A549 (cell line): Measurements from ENCODE around the gene PGPEP1. TPM values are rescaled to one million over a fixed set of nuclear protein-coding genes. Genes with fewer than 3 reads are reported as not detected.

ENCODE experiments used
- ATAC-seq, 2 experiments: fragments of 200-7000 bp in 1 of 2; fragments of >200 bp in 1 of 2; cut with Nextera tagmentation in 1 of 2; cut with Tn5 transposase in 1 of 2; 3 replicates each; pipeline versions ENCODE4 v1.8.0 to v1.9.1; 2018 to 2020; ENCODE audit warnings: mild to moderate bottlenecking in 1 of 2, moderate library complexity in 1 of 2
- CTCF ChIA-PET: fragments of 300-600 bp; sonication (Branson Sonifier 250); formaldehyde crosslinking; extraction: SDS; loops from one replicate; lab custom pipeline; 2021; ENCODE audit warnings: antibody characterized with exemption, inconsistent platforms; lab: Yijun Ruan, JAX
- POLR2A ChIA-PET: fragments of 350-600 bp; formaldehyde crosslinking; extraction: SDS; loops from one replicate; lab custom pipeline; 2021; ENCODE audit warnings: antibody characterized with exemption, inconsistent platforms; lab: Yijun Ruan, JAX
- DNase-seq, 2 experiments: peaks; one replicate each; pipeline versions ENCODE4 v3.0.0 to v3.0.0-alpha.2; 2011 to 2016; ENCODE audit warnings: low read depth in 1 of 2, low spot score in 1 of 2
- FAIRE-seq: peaks from 2 replicates; lab custom pipeline; 2011; peaks lifted over from hg19 to GRCh38; lab: Jason Lieb, UNC
- H3K27ac ChIP-seq, 2 experiments: fragments of >200 bp; sonication (Bioruptor Twin); formaldehyde crosslinking; 3 replicates each; pipeline ENCODE4 v1.5.1; 2016 to 2017
- H3K4me1 ChIP-seq: fragments of >200 bp; sonication (Bioruptor Twin); formaldehyde crosslinking; 3 replicates; pipeline ENCODE4 v1.6.1; 2016
- H3K4me2 ChIP-seq: fragments of >200 bp; sonication (Bioruptor Twin); formaldehyde crosslinking; 3 replicates; pipeline ENCODE4 v1.6.1; 2016
- H3K4me3 ChIP-seq: fragments of >200 bp; sonication (Bioruptor Twin); formaldehyde crosslinking; 3 replicates; pipeline ENCODE4 v1.5.1; 2016
- H3K9me3 ChIP-seq: fragments of >200 bp; sonication (Bioruptor Twin); formaldehyde crosslinking; 3 replicates; pipeline ENCODE4 v1.6.1; 2016
- ATOH8 ChIP-seq: fragments of 250-450 bp; sonication (Bioruptor Pico); IDR thresholded peaks from 2 replicates; pipeline ENCODE4 v1.5.0; 2020; ENCODE audit warnings: low read depth, mild to moderate bottlenecking, moderate library complexity
- CEBPB ChIP-seq, 2 experiments: fragments of >200 bp in 1 of 2; sonication (Bioruptor Twin) in 1 of 2; formaldehyde crosslinking in 1 of 2; IDR thresholded peaks; 2 replicates each; pipeline ENCODE4 v1.6.1; 2012 to 2016
- CTCF ChIP-seq: fragments of >200 bp; sonication (Bioruptor Twin); formaldehyde crosslinking; IDR thresholded peaks from 3 replicates; pipeline ENCODE4 v1.5.1; 2016
- E2F6 ChIP-seq: IDR thresholded peaks from 2 replicates; pipeline ENCODE4 v1.6.1; 2012; ENCODE audit warnings: low read depth, borderline replicate concordance
- EHF ChIP-seq: fragments of 250-450 bp; sonication (Bioruptor Pico); IDR thresholded peaks from 2 replicates; pipeline ENCODE4 v1.5.0; 2020; ENCODE audit warnings: mild to moderate bottlenecking
- EP300 ChIP-seq, 2 experiments: fragments of >200 bp; sonication (Bioruptor Twin); formaldehyde crosslinking; IDR thresholded peaks; 2 replicates in 1 of 2; 3 replicates in 1 of 2; pipeline ENCODE4 v1.6.1; 2016 to 2017
- FOXS1 ChIP-seq: fragments of 250-450 bp; sonication (Bioruptor Pico); IDR thresholded peaks from 2 replicates; pipeline ENCODE4 v1.5.0; 2020; ENCODE audit warnings: mild to moderate bottlenecking, moderate library complexity
- HOXA7 ChIP-seq: fragments of 250-450 bp; sonication (Bioruptor Pico); IDR thresholded peaks from 2 replicates; pipeline ENCODE4 v1.5.0; 2020; ENCODE audit warnings: mild to moderate bottlenecking, moderate library complexity
- JUN ChIP-seq, 2 experiments: fragments of >200 bp; sonication (Bioruptor Twin); formaldehyde crosslinking; IDR thresholded peaks; 2 replicates in 1 of 2; 3 replicates in 1 of 2; pipeline ENCODE4 v1.6.1; 2016 to 2017
- MAFK ChIP-seq: fragments of 450-650 bp; IDR thresholded peaks from 2 replicates; pipeline ENCODE4 v1.6.1; 2014; ENCODE audit not compliant: partially characterized antibody
- MAX ChIP-seq: IDR thresholded peaks from 2 replicates; pipeline ENCODE4 v1.6.1; 2012
- MYC ChIP-seq: IDR thresholded peaks from 2 replicates; pipeline ENCODE4 v1.6.1; 2012; ENCODE audit warnings: mild to moderate bottlenecking, inconsistent platforms, low read length, improper control_type of control experiment, borderline replicate concordance
- NFE2L2 ChIP-seq: fragments of 150-350 bp; conservative IDR thresholded peaks from 2 replicates; pipeline ENCODE4 v1.6.1; 2014; ENCODE audit warnings: low read length
- PBX3 ChIP-seq: IDR thresholded peaks from 2 replicates; pipeline ENCODE4 v1.6.1; 2012
- PHF8 ChIP-seq: fragments of 200-600 bp; sonication (generic); IDR thresholded peaks from 2 replicates; pipeline ENCODE4 v1.6.1; 2016; ENCODE audit warnings: low read depth, mild to moderate bottlenecking, antibody characterized with exemption, moderate library complexity, borderline replicate concordance
- POLR2A ChIP-seq: IDR thresholded peaks from 2 replicates; pipeline ENCODE4 v1.6.1; 2012; ENCODE audit warnings: mild to moderate bottlenecking, low read length
- RAD21 ChIP-seq, 2 experiments: fragments of >200 bp in 1 of 2; sonication (Bioruptor Twin) in 1 of 2; formaldehyde crosslinking in 1 of 2; IDR thresholded peaks in 1 of 2; conservative IDR thresholded peaks in 1 of 2; 2 replicates in 1 of 2; 3 replicates in 1 of 2; pipeline ENCODE4 v1.6.1; 2012 to 2018; ENCODE audit warnings: inconsistent platforms in 1 of 2
- RFX5 ChIP-seq: fragments of 450-650 bp; IDR thresholded peaks from 2 replicates; pipeline ENCODE4 v1.7.1; 2014; ENCODE audit warnings: antibody characterized with exemption, mild to moderate bottlenecking, moderate library complexity
- SMC3 ChIP-seq: fragments of >200 bp; sonication (Bioruptor Twin); formaldehyde crosslinking; IDR thresholded peaks from 3 replicates; pipeline ENCODE4 v1.6.1; 2018; ENCODE audit warnings: inconsistent platforms
- USF2 ChIP-seq: fragments of 450-650 bp; IDR thresholded peaks from 2 replicates; pipeline ENCODE4 v1.6.1; 2014; ENCODE audit warnings: antibody characterized with exemption
- WGBS: methylation state at CpG from one replicate; pipeline ENCODE4 v1.1.6; 2017; ENCODE audit errors: missing lambda C conversion rate; 5-methylcytosine and 5-hydroxymethylcytosine counted together
- polyA plus RNA-seq, 4 experiments: library from polyadenylated mRNA; depleted of rRNA in 3 of 4; stranded (reverse); fragments of >200 nt; fragmentation: RNase III in 1 of 4; extraction: RNeasy Plus Mini Kit Qiagen cat#74134 plus additional on column Dnase treatment in 1 of 4; gene quantifications; 2 replicates in 3 of 4; 3 replicates in 1 of 4; pipeline ENCODE4 v1.2.3, GENCODE V29; 2011 to 2017

PGPEP1 gene
- polyA plus RNA-seq, 2 of the 4 experiments (the other 2 are of a cell fraction): 5.3 to 7.1 TPM

- peak overlapping the region; percentile 67 to 83 for H3K27ac ChIP-seq
- H3K9me3 ChIP-seq: no peaks in the 10 kb centered on the region
- DNase-seq (peak; percentile 94 to 99), FAIRE-seq (no peak), ATAC-seq (peak; percentile 99)
- ChIA-PET POLR2A (interaction anchor here (0.8 to 4.1 kb wide), 7 partner anchors 11 to 124 kb away, joined by 3 to 95 read pairs (median 6); partner anchors contain the start of genes GDF15, JUND, PGPEP1 and RAB3A), CTCF (interaction anchor here (0.6 to 7.6 kb wide), 32 partner anchors 8 to 335 kb away, joined by 3 to 158 read pairs (median 4); partner anchors contain the start of genes IQCN, JUND and SSBP4)
- peak overlapping the region; percentile 75 for H3K4me2 ChIP-seq
- 2% methylated on average over 9 of the region's 9 CpGs for WGBS
- no peak for TF ChIP-seq PHF8
- TF ChIP-seq RAD21 (conservative IDR thresholded peaks at IDR 0.05 in 1 of 2, IDR thresholded peaks at IDR 0.05 in 1 of 2): peak; percentile 73
- TF ChIP-seq MAFK: peak; percentile 60
- TF ChIP-seq E2F6: peak; percentile 81; the same call in 1 of the 2 replicates
- peak; percentile 32; the same call in 1 of the 2 replicates for TF ChIP-seq POLR2A
- no peak for TF ChIP-seq EP300 (IDR thresholded peaks at IDR 0.05)
- TF ChIP-seq CTCF: peak; percentile 67
- TF ChIP-seq MAX: peak; percentile 92
- peak; percentile 63 for TF ChIP-seq SMC3
- 0 out of 4 replicates have a peak, but pooled peaks of 1 of the 2 experiments have one; percentile 22 for TF ChIP-seq CEBPB (IDR thresholded peaks at IDR 0.05)
- H3K4me1 ChIP-seq: peaks cover 27% of the 10 kb centered on the region
- peak overlapping the region; percentile 30 for H3K4me3 ChIP-seq
Observed at GRCh38 chr19:18328340-18329034, 11.9 kb upstream of the PGPEP1 start.

- CTCF ChIA-PET: interaction anchor here (0.6 to 7.6 kb wide), 28 partner anchors 9 to 216 kb away, joined by 3 to 158 read pairs (median 5); partner anchors contain the start of genes IQCN, JUND and SSBP4
- H3K4me3 ChIP-seq: peak overlapping the region; percentile 30
- DNase-seq (no peak), FAIRE-seq (no peak), ATAC-seq (peak in 1 of 2 experiments; percentile 26; a peak in 4 of 6 replicates)
- 90% methylated on average over 6 of the region's 6 CpGs for WGBS
- no peak for TF ChIP-seq ATOH8 (CRISPR knock-in tag)
- TF ChIP-seq USF2: no peak
- TF ChIP-seq PBX3: no peak
- TF ChIP-seq RFX5: no peak
- no peak for TF ChIP-seq MAFK
- TF ChIP-seq HOXA7 (CRISPR knock-in tag): no peak
- no peak for TF ChIP-seq MYC
- no peak for TF ChIP-seq NFE2L2
- no peak for TF ChIP-seq EHF
- TF ChIP-seq POLR2A: no peak
- TF ChIP-seq JUN (IDR thresholded peaks at IDR 0.05): no peak
- TF ChIP-seq EP300 (IDR thresholded peaks at IDR 0.05): no peak
- no peak for TF ChIP-seq FOXS1 (CRISPR knock-in tag)
- H3K27ac ChIP-seq: peak overlapping the region; percentile 67 to 83
- H3K4me1 ChIP-seq: peaks cover 22% of the 10 kb centered on the region
- POLR2A ChIA-PET: interaction anchor here (0.8 to 4.1 kb wide), 7 partner anchors 11 to 125 kb away, joined by 3 to 95 read pairs (median 6); partner anchors contain the start of genes GDF15, JUND, PGPEP1 and RAB3A
- H3K9me3 ChIP-seq: no peaks in the 10 kb centered on the region
- peak overlapping the region; percentile 75 for H3K4me2 ChIP-seq
Observed at GRCh38 chr19:18329035-18329376, 11.4 kb upstream of the PGPEP1 start.
